HL-60 (cell line): Measurements from ENCODE around the gene MYD88.

Experiments
- DNase-seq, 2 experiments: peaks; one replicate each; pipeline ENCODE4 v3.0.0-alpha.2; 2010 to 2020; ENCODE audit warnings: low read depth in 1 of 2, low spot score in 1 of 2
- H3K27ac ChIP-seq: fragments of 250-450 bp; sonication (Bioruptor Pico); replicated peaks from 2 replicates; pipeline ENCODE4 v1.5.1; 2020; ENCODE audit warnings: mild to moderate bottlenecking, moderate library complexity
- H3K27me3 ChIP-seq: fragments of 250-450 bp; sonication (Bioruptor Pico); 2 replicates; pipeline ENCODE4 v1.5.1; 2021; ENCODE audit warnings: mild to moderate bottlenecking, moderate library complexity; ENCODE audit not compliant: insufficient read depth, poor library complexity, severe bottlenecking
- H3K4me3 ChIP-seq: replicated peaks from 2 replicates; pipeline ENCODE4 v1.5.1; 2011; ENCODE audit warnings: mild to moderate bottlenecking, control low read depth, low read length; ENCODE audit not compliant: insufficient read depth
- CTCF ChIP-seq: IDR thresholded peaks from one replicate; pipeline ENCODE4 v1.5.1; 2011; ENCODE audit warnings: low read length, control low read depth, inconsistent platforms; ENCODE audit not compliant: insufficient read depth
- GABPA ChIP-seq: IDR thresholded peaks from 2 replicates; pipeline ENCODE4 v1.6.1; 2012; ENCODE audit warnings: low read depth
- POLR2AphosphoS5 ChIP-seq: IDR thresholded peaks from 2 replicates; pipeline ENCODE4 v1.6.1; 2012; ENCODE audit warnings: low read depth
- REST ChIP-seq: IDR thresholded peaks from 2 replicates; pipeline ENCODE4 v1.6.1; 2012; ENCODE audit warnings: low read depth; ENCODE audit not compliant: insufficient replicate concordance
- SPI1 ChIP-seq: IDR thresholded peaks from 2 replicates; pipeline ENCODE4 v1.6.1; 2012; ENCODE audit warnings: low read depth, mild to moderate bottlenecking, borderline replicate concordance

MYD88 gene

DNA sequence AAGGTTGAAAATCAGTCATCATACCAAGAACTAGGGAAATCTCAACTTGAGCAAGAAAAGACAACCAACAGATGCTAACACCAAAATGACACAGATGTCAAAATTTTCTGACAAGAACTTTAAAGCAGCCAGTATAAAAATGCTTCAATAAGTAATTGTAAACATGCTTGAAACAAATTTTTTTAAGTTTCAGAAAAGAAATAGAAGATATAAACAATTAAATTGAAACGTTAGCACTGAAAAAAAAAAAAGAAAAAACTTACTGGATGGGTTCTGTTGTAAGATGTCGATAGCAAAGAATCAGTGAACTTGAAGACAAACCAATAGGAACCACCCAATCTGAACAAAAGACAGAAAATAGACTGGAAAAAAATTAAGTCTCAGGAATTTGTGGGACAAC, 8.0 kb downstream of the MYD88 start:
- no peak for DNase-seq
- H3K27ac ChIP-seq = no peak overlapping the region
- H3K4me3 ChIP-seq = no peak overlapping the region
- TF ChIP-seq GABPA (no peak), POLR2AphosphoS5 (no peak), REST (no peak), SPI1 (no peak), CTCF (no peak)
- H3K27me3 ChIP-seq = no peaks in the 10 kb centered on the region

- H3K27ac ChIP-seq = peak overlapping the region; percentile 43
- DNase-seq = peak in 1 of 2 experiments; percentile 56
- no peak for TF ChIP-seq GABPA
- TF ChIP-seq REST = no peak
- peak; percentile 77 for TF ChIP-seq SPI1
These were observed 9.0 kb downstream of the MYD88 start for GRCh38 chr3:38147421-38147820.

GRCh38 chr3:38148311-38148882, 9.9 kb downstream of the MYD88 start:
- Histone ChIP-seq H3K27me3 (no peaks in the 10 kb centered on the region), H3K4me3 (no peak overlapping the region), H3K27ac (peak overlapping the region; percentile 43; the same call in 1 of the 2 replicates)
- peak; percentile 69 to 84 for DNase-seq
- TF ChIP-seq SPI1 = no peak

More at GRCh38 chr3:38147421-38147820, 9.0 kb downstream of the MYD88 start:
- Histone ChIP-seq H3K27me3 (no peaks in the 10 kb centered on the region), H3K4me3 (no peak overlapping the region)

- Histone ChIP-seq H3K27ac (peak overlapping the region; percentile 59), H3K4me3 (no peak overlapping the region), H3K27me3 (no peaks in the 10 kb centered on the region)
- TF ChIP-seq CTCF (no peak), SPI1 (peak; percentile 21; the same call in 1 of the 2 replicates), REST (no peak)
- DNase-seq = peak in 1 of 2 experiments; percentile 54
These were observed 11.2 kb downstream of the MYD88 start for GRCh38 chr3:38149708-38150107.
